ENCODE data around the gene ACVR1B. TPM values are rescaled to one million over a fixed set of nuclear protein-coding genes. Genes with fewer than 3 reads are reported as not detected.

Gene ACVR1B
- total and polyA plus RNA-seq, 2 donors (not counting 3 experiments of a cell fraction or from before 2014, with no cell fraction given) = 29.0 to 33.7 TPM

DNA sequence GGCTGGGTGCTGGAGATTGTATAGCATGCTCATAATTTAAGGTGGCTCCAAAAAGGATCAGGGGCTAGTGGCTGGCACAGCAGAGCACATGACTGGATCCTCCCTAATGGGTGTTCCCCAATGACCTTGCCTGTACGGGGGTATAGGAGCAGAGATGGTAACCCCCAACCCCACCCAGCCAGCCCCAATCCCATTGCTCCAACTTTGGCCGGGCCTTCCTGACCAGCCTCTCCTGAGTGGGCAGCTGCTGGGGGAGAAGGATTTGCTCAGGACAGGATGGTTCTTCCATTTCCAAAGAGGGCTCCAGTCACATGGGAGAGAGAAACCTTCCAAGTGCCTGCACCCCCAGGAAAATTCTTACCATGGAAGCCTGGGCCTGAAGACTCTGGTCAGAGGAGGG, 84.4 kb downstream of the ACVR1B start:
- no peak overlapping the region for H2AFZ ChIP-seq (ENCODE audit: low read depth, low read length)
- BruUV-seq (replicated peaks) = no TSS peak
- no peak for TF ChIP-seq JUN (IDR thresholded peaks at IDR 0.05; ENCODE audit: borderline replicate concordance, insufficient read depth, insufficient read length, low read depth)
- no peak for TF ChIP-seq MYC (IDR thresholded peaks at IDR 0.05; ENCODE audit: low read depth, low read length)
- TF ChIP-seq FOS (IDR thresholded peaks at IDR 0.05; ENCODE audit: borderline replicate concordance, insufficient read depth, low read length) = no peak
- TF ChIP-seq POLR2AphosphoS5 (IDR thresholded peaks at IDR 0.05; ENCODE audit: insufficient read depth, low read depth, low read length) = no peak
- TF ChIP-seq EZH2 (IDR thresholded peaks at IDR 0.05; ENCODE audit: borderline replicate concordance, low read depth, low read length, severe bottlenecking) = no peak
- no peak for TF ChIP-seq POLR2A (IDR thresholded peaks at IDR 0.05; ENCODE audit: low read depth, low read length)
- TF ChIP-seq, protein P1, sequence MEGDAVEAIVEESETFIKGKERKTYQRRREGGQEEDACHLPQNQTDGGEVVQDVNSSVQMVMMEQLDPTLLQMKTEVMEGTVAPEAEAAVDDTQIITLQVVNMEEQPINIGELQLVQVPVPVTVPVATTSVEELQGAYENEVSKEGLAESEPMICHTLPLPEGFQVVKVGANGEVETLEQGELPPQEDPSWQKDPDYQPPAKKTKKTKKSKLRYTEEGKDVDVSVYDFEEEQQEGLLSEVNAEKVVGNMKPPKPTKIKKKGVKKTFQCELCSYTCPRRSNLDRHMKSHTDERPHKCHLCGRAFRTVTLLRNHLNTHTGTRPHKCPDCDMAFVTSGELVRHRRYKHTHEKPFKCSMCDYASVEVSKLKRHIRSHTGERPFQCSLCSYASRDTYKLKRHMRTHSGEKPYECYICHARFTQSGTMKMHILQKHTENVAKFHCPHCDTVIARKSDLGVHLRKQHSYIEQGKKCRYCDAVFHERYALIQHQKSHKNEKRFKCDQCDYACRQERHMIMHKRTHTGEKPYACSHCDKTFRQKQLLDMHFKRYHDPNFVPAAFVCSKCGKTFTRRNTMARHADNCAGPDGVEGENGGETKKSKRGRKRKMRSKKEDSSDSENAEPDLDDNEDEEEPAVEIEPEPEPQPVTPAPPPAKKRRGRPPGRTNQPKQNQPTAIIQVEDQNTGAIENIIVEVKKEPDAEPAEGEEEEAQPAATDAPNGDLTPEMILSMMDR (IDR thresholded peaks at IDR 0.05; ENCODE audit: extremely low read depth in 1 of 2, insufficient read depth in 1 of 2, low read depth in 1 of 2, low read length in 2 of 2) = no peak
- no peak for TF ChIP-seq GATA2 (IDR thresholded peaks at IDR 0.05; ENCODE audit: insufficient read depth, insufficient read length, low read depth, low read length)
- TF ChIP-seq, protein P2, sequence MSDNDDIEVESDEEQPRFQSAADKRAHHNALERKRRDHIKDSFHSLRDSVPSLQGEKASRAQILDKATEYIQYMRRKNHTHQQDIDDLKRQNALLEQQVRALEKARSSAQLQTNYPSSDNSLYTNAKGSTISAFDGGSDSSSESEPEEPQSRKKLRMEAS (IDR thresholded peaks at IDR 0.05; ENCODE audit: insufficient read depth, insufficient read length) = no peak
- dilution Hi-C loops (cut with MboI; ENCODE audit: extremely low pct_ligation_motif_present, low sequenced_read_pairs) = no loop called here
- H3K79me2 ChIP-seq (ENCODE audit: control insufficient read depth, insufficient read depth, low read length) = no peaks in the 10 kb centered on the region
- H3K4me2 ChIP-seq (ENCODE audit: insufficient read depth, low read length) = no peak overlapping the region
- no peak overlapping the region for H3K27ac ChIP-seq (ENCODE audit: insufficient read depth, low read depth, low read length)
- ChIA-PET CTCF (interaction anchor here (1.4 to 1.5 kb wide), 2 partner anchors 15 to 33 kb away, joined by 4 to 5 read pairs; partner anchors contain the start of gene NR4A1), POLR2A (no interaction called here)
- H3K9ac ChIP-seq (replicated peaks; ENCODE audit: extremely low read depth, insufficient read depth, low read length) = no peak overlapping the region
- no peaks in the 10 kb centered on the region for H3K9me3 ChIP-seq (replicated peaks; ENCODE audit: control insufficient read depth, insufficient read depth, low read length)
- intact Hi-C loops (cut with micrococcal nuclease) = no loop called here
- peaks cover 26% of the 10 kb centered on the region for H3K4me1 ChIP-seq (ENCODE audit: control insufficient read depth, extremely low read depth, insufficient read depth, low read length)
- no peak overlapping the region for H3K4me3 ChIP-seq (replicated peaks in 1 of 3; ENCODE audit: insufficient read depth in 1 of 3, low read depth in 1 of 3, low read length in 3 of 3)
- H3K36me3 ChIP-seq (ENCODE audit: control insufficient read depth in 2 of 2, extremely low read depth in 1 of 2, insufficient read depth in 2 of 2, low read length in 2 of 2) = no peaks in the 10 kb centered on the region
- no peak for DNase-seq (ENCODE audit: low read depth, low spot score)
- no peaks in the 10 kb centered on the region for H3K9me1 ChIP-seq (replicated peaks; ENCODE audit: control insufficient read depth, extremely low read depth, insufficient read depth, low read length)
- H3K27me3 ChIP-seq (ENCODE audit: control insufficient read depth in 2 of 2, insufficient read depth in 2 of 2, low read length in 2 of 2) = no peaks in the 10 kb centered on the region
- FAIRE-seq = no peak
- no peaks in the 10 kb centered on the region for H4K20me1 ChIP-seq (replicated peaks; ENCODE audit: control insufficient read depth, extremely low read depth, insufficient read depth, low read length)
